WERI-Rb-1 (cell line): ENCODE measurements around the gene ARTN.
A peak's percentile ranks its signal among the peaks of the same experiment; 100 is the strongest.

ENCODE experiments used
- DNase-seq: peaks from one replicate; pipeline ENCODE4 v3.0.0-alpha.2; 2020
- H3K27ac ChIP-seq: fragments of 250-450 bp; sonication (Bioruptor Pico); 2 replicates; pipeline ENCODE4 v1.5.1; 2020; ENCODE audit warnings: mild to moderate bottlenecking, moderate library complexity
- H3K27me3 ChIP-seq: fragments of 250-450 bp; sonication (Bioruptor Pico); 2 replicates; pipeline ENCODE4 v1.5.1; 2021; ENCODE audit warnings: mild to moderate bottlenecking, low read depth, moderate library complexity; ENCODE audit not compliant: insufficient read depth, severe bottlenecking
- H3K36me3 ChIP-seq: fragments of 250-450 bp; sonication (Bioruptor Pico); 2 replicates; pipeline ENCODE4 v1.5.1; 2020; ENCODE audit warnings: mild to moderate bottlenecking, moderate library complexity
- H3K4me3 ChIP-seq: 2 replicates; pipeline ENCODE4 v1.5.1; 2011; ENCODE audit warnings: low read depth, mild to moderate bottlenecking, control low read depth, low read length
- H3K9me3 ChIP-seq: fragments of 250-450 bp; sonication (Bioruptor Pico); 2 replicates; pipeline ENCODE4 v1.5.1; 2021; ENCODE audit warnings: mild to moderate bottlenecking, moderate library complexity; ENCODE audit not compliant: severe bottlenecking
- CTCF ChIP-seq: IDR thresholded peaks from 2 replicates; pipeline ENCODE4 v1.5.1; 2011; ENCODE audit warnings: low read depth, mild to moderate bottlenecking, control low read depth, inconsistent platforms, low read length

ARTN gene

GRCh38 chr1:43914576-43915525, 18.8 kb upstream of the ARTN start:
- no peaks in the 10 kb centered on the region for H3K36me3 ChIP-seq
- no peak for TF ChIP-seq CTCF
- no peaks in the 10 kb centered on the region for H3K27me3 ChIP-seq
- H3K9me3 ChIP-seq = no peaks in the 10 kb centered on the region
- no peak overlapping the region for H3K4me3 ChIP-seq
- no peak overlapping the region for H3K27ac ChIP-seq
- DNase-seq = no peak

GRCh38 chr1:43919906-43920305, 13.7 kb upstream of the ARTN start:
- Histone ChIP-seq H3K36me3 (no peaks in the 10 kb centered on the region), H3K4me3 (no peak overlapping the region), H3K27ac (no peak overlapping the region), H3K27me3 (no peaks in the 10 kb centered on the region), H3K9me3 (no peaks in the 10 kb centered on the region)
- TF ChIP-seq CTCF = no peak
- no peak for DNase-seq

DNA sequence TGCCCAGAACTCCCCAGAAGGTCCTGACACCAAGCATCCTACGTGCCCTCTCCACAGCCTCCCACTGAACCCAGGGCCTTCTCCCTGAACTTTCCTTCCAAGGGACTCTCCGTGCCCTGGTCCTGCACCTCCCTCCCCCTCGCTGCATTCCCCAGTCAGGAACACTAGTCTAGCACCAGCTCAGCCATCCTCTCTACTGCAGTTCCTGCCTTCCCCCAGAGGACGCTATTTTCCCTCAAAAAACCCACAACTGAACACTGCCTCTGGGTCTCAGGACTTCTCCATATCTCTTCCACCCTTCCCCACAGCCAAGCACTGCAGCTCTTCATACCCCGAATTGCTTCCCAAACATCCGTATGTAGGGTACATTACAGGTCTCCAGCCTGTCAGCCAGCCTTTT, 12.6 kb upstream of the ARTN start:
- no peak for DNase-seq
- no peak for TF ChIP-seq CTCF
- Histone ChIP-seq H3K36me3 (no peaks in the 10 kb centered on the region), H3K27me3 (no peaks in the 10 kb centered on the region), H3K9me3 (no peaks in the 10 kb centered on the region), H3K27ac (no peak overlapping the region), H3K4me3 (no peak overlapping the region)

GRCh38 chr1:43924516-43924915, 9.1 kb upstream of the ARTN start:
- no peaks in the 10 kb centered on the region for H3K27me3 ChIP-seq
- H3K27ac ChIP-seq = no peak overlapping the region
- H3K4me3 ChIP-seq = no peak overlapping the region
- no peaks in the 10 kb centered on the region for H3K36me3 ChIP-seq
- H3K9me3 ChIP-seq = no peaks in the 10 kb centered on the region
- DNase-seq = peak; percentile 45
- TF ChIP-seq CTCF = no peak

DNA sequence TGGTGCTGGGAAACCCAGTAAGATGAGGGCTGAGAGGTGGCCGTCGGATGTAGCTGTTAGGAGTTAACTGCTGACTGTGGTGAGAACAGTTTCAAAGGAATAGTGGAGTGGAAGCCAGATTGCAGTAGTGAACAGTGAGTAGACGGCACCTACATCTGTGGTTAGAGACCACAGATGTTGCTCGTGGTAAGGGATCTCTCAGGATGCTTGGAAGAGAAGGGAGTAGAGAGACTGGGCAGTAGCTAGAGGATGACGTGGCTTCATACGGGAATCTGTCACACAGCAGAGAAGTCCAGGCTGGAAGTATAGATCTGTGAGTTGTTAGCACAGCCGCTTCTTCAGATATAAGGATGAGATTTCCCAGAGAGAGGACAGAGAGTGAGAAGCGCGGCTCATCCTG, 7.8 kb upstream of the ARTN start:
- Histone ChIP-seq H3K27ac (no peak overlapping the region), H3K4me3 (no peak overlapping the region), H3K27me3 (no peaks in the 10 kb centered on the region), H3K9me3 (no peaks in the 10 kb centered on the region), H3K36me3 (no peaks in the 10 kb centered on the region)
- TF ChIP-seq CTCF = no peak
- DNase-seq = no peak
